ENCODE measurements around the gene TCF4.

DNA sequence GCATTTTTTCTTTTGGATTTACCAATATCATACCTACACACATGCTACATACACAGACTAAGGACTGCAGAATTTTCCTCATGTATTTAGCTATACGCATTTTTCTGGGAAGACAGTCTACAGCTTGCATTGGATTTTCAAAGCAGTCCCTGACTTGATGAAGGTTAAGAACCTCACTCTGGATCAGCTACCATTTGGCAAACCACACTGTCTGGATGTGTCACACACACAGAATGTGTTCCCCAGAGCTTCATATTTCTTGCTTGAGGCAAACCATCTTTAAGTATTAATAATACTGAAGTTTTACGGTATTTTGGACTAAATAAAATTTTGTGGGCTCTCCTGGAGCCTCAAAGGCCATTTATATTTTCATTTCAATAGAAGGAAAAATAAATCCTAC is 102.3 kb downstream of the TCF4 start:
- TF ChIP-seq POLR2AphosphoS5 (IDR thresholded peaks at IDR 0.05; ENCODE audit: borderline replicate concordance, low read depth, low read length) = no peak
- no peak for TF ChIP-seq EZH2 (IDR thresholded peaks at IDR 0.05)
